Right ventricle myocardium inferior (tissue), 1 donor: ENCODE data around the gene NECTIN3. TPM values are rescaled to one million over a fixed set of nuclear protein-coding genes. Genes with fewer than 3 reads are reported as not detected.

ENCODE experiments used
- ATAC-seq: fragments of 200-7000 bp; cut with Tn5 transposase; one replicate; pipeline ENCODE4 v1.9.1; 2020; ENCODE audit warnings: mild to moderate bottlenecking, moderate library complexity
- DNase-seq: peaks from one replicate; pipeline ENCODE4 v3.0.0; 2021; ENCODE audit errors: missing footprints
- intact Hi-C: fragments of 100-400 bp; cut with DNase I; formaldehyde crosslinking; loops from one replicate; pipeline ENCODE4 v1.11.0; 2022
- total RNA-seq: library from RNA; stranded (reverse); fragmentation: NEBNext Ultra II Directional; extraction: Animal tissue kit (Norgen Biotek cat#: 25700); gene quantifications from one replicate; pipeline ENCODE4 v1.2.1, GENCODE V29; 2021
- donor health status: DM: no; HTN: yes; CAD: no; lungs with severe emphysema.

Gene NECTIN3
- total RNA-seq, 1 donor from 2014 or later: 11.7 TPM

GRCh38 chr3:111173906-111174305, 102.3 kb downstream of the NECTIN3 start:
- no peak for ATAC-seq
- intact Hi-C loops: no loop called here
- no peak for DNase-seq

GRCh38 chr3:111190518-111190917, 118.9 kb downstream of the NECTIN3 start:
- ATAC-seq (no peak), DNase-seq (no peak)
- intact Hi-C loops: no loop called here

DNA sequence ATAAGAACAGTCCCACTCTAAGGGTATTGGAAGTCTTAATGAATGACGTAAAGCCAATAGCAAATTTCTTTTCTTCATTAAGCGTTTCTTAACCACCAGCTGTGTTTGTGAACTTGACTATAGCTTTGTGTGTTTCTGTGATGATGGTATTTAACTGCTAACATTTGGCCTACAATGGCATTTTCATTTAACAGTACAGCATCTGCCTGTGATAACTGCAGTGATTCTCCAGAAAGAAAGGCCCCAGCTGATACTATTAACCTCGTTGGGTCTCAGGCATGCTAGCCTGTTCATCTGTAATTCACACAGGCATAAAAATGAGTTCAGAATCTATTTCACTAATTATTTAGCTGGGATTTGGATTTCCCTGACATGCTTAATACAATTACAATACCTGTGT, 121.9 kb downstream of the NECTIN3 start:
- ATAC-seq (no peak), DNase-seq (no peak)
- intact Hi-C loops: no loop called here

DNA sequence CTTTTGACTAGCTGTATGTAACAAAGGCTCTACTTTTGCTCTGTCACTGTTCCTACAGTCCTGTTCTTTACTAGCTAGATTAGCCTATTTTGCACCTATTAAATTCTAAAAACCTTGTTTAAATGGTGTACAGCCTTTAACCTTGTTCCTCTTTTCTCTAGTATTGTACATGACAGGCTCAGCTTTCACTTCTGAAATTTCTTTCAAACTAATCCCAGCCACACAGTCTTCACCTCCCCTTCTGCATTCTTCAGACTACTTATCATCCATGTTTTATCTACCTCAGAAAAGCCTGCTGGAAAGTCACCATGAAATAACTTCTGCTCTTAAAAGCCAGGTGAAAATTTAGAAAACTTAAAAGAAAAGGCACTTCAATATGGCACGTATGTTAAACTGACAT, 122.4 kb downstream of the NECTIN3 start:
- intact Hi-C loops: no loop called here
- DNase-seq (no peak), ATAC-seq (no peak)

GRCh38 chr3:111197485-111197884, 125.9 kb downstream of the NECTIN3 start:
- intact Hi-C loops: no loop called here
- no peak for ATAC-seq
- no peak for DNase-seq

GRCh38 chr3:111200027-111200426, 128.4 kb downstream of the NECTIN3 start:
- ATAC-seq: no peak
- intact Hi-C loops: no loop called here
- DNase-seq: no peak

- intact Hi-C loops: no loop called here
- ATAC-seq: no peak
Measured at GRCh38 chr3:111210003-111210711, 138.5 kb downstream of the NECTIN3 start.

DNA sequence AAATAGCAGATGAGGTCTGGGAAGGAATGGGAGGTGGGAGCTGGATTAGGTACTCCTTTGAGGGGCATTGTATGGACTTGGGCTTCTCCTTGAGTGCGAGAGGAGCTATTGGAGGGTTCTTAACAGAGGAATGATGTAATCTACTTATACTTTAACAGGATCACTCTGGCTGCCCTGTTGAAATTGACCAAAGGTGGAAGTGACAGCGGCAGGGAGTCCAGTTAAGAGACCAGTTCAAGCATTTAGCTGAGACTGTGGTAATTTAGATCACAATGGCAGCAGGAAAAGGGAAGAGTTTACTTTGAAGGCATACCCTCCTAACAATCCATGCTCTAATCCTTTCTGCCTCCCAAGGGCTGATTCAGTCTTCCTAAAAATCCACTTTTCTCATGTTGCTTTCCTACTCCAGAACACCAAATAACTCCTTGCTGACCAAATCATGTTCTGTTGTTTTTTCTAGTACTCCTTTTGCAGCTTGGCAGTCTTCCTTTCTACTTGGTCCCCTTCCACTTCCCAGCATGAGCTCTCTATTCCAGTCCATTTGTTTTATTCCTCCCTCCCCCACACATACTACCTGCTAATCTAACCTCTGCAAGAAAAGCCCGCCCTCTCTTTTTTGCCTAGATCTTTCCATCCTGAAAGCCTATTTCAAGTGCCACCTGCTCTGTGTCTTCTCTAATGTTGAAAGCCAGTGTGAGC, 139.4 kb downstream of the NECTIN3 start:
- ATAC-seq (no peak), DNase-seq (no peak)
- intact Hi-C loops: no loop called here

More at GRCh38 chr3:111210003-111210711, 138.5 kb downstream of the NECTIN3 start:
- DNase-seq: no peak

DNA sequence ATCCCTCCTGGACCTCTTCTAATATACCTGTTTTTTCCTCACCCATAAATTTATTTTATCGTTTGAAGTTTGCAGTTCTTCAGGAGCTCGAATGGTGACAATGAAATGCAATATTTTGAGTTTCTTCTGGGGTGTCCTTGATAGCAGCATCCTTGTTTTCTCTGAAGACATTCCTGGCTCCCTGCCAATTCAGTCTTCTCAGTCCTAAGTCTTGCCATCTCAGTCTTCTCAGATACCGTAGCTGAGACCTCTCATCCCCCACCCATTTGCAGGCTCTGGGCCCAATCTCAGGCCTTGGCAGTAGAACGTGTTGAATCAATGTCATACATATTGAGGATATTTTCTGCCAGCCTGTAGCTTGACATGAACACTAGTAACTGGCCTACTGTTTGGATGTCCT, 140.9 kb downstream of the NECTIN3 start:
- intact Hi-C loops: no loop called here
- no peak for DNase-seq
- ATAC-seq: no peak

GRCh38 chr3:111215481-111215880, 143.9 kb downstream of the NECTIN3 start:
- ATAC-seq: no peak

GRCh38 chr3:111218615-111219014, 147.0 kb downstream of the NECTIN3 start:
- no peak for ATAC-seq
- intact Hi-C loops: no loop called here
- DNase-seq: no peak

More at GRCh38 chr3:111215481-111215880, 143.9 kb downstream of the NECTIN3 start:
- no peak for DNase-seq
- intact Hi-C loops: no loop called here

DNA sequence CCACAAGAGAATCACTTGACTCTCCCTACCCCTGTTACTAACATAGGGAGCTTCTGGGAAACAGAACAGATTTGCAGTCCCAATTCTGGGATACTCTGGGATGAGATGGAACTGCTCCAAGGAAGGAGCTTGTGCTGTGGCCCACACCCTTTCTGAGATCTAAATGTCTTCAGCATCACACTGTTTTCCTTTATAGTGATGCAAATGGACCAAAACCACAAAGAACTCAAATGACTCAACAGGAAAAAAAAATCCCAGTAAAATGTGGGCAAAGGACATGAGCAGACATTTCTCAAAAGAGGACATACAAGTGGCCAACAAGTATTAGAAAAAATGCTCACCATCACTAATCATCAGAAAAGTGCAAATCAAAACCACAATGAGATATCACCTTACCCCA, 155.6 kb downstream of the NECTIN3 start:
- intact Hi-C loops: no loop called here
- ATAC-seq (no peak), DNase-seq (no peak)

DNA sequence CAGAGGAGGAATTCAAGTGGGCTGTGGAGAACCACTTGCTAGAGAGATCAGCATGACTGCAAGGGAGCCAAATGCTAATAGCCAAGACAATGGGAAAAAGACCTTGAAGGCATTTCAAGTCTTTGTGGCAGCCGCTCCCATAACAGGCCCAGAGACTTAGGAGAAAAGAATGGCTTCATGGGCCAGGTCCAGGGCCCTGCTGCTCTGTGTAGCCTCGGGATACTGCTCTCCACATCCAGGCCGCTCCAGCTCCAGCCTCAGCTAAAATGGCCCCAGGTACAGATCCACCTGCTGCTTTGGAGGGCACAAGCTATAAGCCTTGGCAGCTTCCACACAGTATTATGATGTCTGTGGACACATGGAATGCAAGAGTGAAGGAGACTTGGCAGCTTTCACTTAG, 157.7 kb downstream of the NECTIN3 start:
- DNase-seq (no peak), ATAC-seq (no peak)
- intact Hi-C loops: no loop called here

- DNase-seq (no peak), ATAC-seq (no peak)
- intact Hi-C loops: no loop called here
Measured at GRCh38 chr3:111236836-111237713, 165.5 kb downstream of the NECTIN3 start.

DNA sequence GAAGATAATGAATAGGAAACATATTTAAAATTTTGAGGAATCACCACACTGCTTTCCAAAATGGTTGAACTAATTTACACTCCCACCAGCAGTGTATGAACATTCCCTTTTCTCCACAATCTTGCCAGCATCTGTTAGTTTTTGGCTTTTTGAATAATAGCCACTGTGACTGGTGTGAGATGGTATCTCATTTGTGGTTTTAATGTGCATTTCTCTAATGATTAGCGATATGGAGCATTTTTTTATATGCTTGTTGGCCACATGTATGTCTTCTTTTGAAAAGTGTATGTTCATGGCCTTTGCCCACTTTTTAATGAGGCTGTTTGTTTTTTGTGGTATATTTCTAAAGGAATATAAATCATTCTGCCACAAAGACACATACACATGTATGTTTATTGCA, 166.3 kb downstream of the NECTIN3 start:
- DNase-seq: no peak
- ATAC-seq: no peak
- intact Hi-C loops: no loop called here

- DNase-seq (no peak), ATAC-seq (no peak)
- intact Hi-C loops: no loop called here
Measured at GRCh38 chr3:111238885-111239284, 167.3 kb downstream of the NECTIN3 start.

DNA sequence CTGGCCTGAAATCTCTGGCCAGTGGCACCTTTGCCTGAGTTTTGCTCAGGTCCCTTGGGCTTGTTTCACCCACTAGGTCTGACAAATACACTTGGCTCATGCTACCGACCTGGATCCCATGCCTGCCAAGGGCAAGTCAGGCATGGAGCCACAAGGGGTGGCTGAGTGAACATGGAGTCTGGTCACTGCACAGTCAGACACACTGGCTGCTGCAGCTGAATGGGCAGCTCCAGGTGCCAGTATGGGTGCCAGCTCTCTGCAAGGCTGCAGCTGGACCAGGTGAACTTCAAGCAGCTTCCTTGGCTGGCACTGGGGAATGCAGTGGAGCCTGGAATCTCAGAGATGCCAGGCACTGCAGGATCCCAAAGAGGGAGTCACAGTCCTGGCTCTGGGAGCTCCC, 170.3 kb downstream of the NECTIN3 start:
- ATAC-seq (no peak), DNase-seq (no peak)
- intact Hi-C loops: no loop called here
